K562 (cell line): Measurements from ENCODE around the gene PAQR7. TPM values are rescaled to one million over a fixed set of nuclear protein-coding genes. Genes with fewer than 3 reads are reported as not detected.

Experiments
- ATAC-seq: fragments of 200-7000 bp; cut with Tn5 transposase; 3 replicates; pipeline ENCODE4 v1.9.1; 2020; ENCODE audit warnings: moderate library complexity
- BruUV-seq: library from RNA; stranded (reverse); fragments of 400-500 nt; replicated peaks from 2 replicates; lab custom pipeline; 2021; lab: Mats Ljungman, UMichigan
- CTCF ChIA-PET: fragments of 300-600 bp; formaldehyde crosslinking; extraction: SDS; loops from one replicate; lab custom pipeline; 2021; ENCODE audit warnings: low intra/inter-chr PET ratio; lab: Yijun Ruan, JAX
- POLR2A ChIA-PET: fragments of 300-600, 350-650 bp; sonication (Branson Sonifier 250); formaldehyde crosslinking; extraction: SDS; loops from one replicate; lab custom pipeline; 2021; ENCODE audit warnings: antibody characterized with exemption, inconsistent platforms; lab: Yijun Ruan, JAX
- DNase-seq, 4 experiments: peaks; one replicate each; pipeline versions ENCODE4 v3.0.0 to v3.0.0-alpha.2; 2011 to 2018; ENCODE audit warnings: low spot score in 3 of 4, mixed read lengths in 3 of 4; ENCODE audit errors: extremely low read depth in 1 of 4
- FAIRE-seq: peaks from 2 replicates; lab custom pipeline; 2011; peaks lifted over from hg19 to GRCh38; lab: Jason Lieb, UNC
- H2AFZ ChIP-seq: 2 replicates; pipeline ENCODE4 v1.6.0; 2011; ENCODE audit warnings: low read depth, low read length, control low read depth, inconsistent platforms
- H3K27ac ChIP-seq: fragments of 200-600 bp; 3 replicates; pipeline ENCODE4 v1.8.0; 2011; ENCODE audit warnings: low read depth, mild to moderate bottlenecking, control low read depth, inconsistent platforms, low read length, moderate library complexity, mixed read lengths; ENCODE audit errors: extremely low read depth
- H3K27me3 ChIP-seq, 2 experiments: fragments of 300-600 bp in 1 of 2; 2 replicates in 1 of 2; 3 replicates in 1 of 2; pipeline versions ENCODE4 v1.6.0 to v1.8.0; 2011; ENCODE audit warnings: inconsistent platforms in 2 of 2, low read length in 2 of 2, mild to moderate bottlenecking in 1 of 2, mixed read lengths in 1 of 2, moderate library complexity in 1 of 2; ENCODE audit not compliant: control insufficient read depth in 2 of 2, insufficient read depth in 2 of 2
- H3K36me3 ChIP-seq: fragments of 300-600 bp; 3 replicates; pipeline ENCODE4 v1.8.0; 2011; ENCODE audit warnings: mild to moderate bottlenecking, low read length, inconsistent platforms; ENCODE audit not compliant: control insufficient read depth, insufficient read depth
- H3K4me1 ChIP-seq, 2 experiments: fragments of 200-600 bp in 1 of 2; replicated peaks in 1 of 2; 2 replicates in 1 of 2; 3 replicates in 1 of 2; pipeline versions ENCODE4 v1.5.1 to v1.8.0; 2011; ENCODE audit warnings: inconsistent platforms in 2 of 2, low read length in 2 of 2, mild to moderate bottlenecking in 1 of 2, mixed read lengths in 1 of 2, moderate library complexity in 1 of 2; ENCODE audit not compliant: control insufficient read depth in 2 of 2, insufficient read depth in 2 of 2
- H3K4me2 ChIP-seq: 2 replicates; pipeline ENCODE4 v1.6.1; 2011; ENCODE audit warnings: low read length, control low read depth, inconsistent platforms, mixed read lengths; ENCODE audit not compliant: insufficient read depth
- H3K4me3 ChIP-seq: fragments of 200-600 bp; sonication (generic), shearing (Covaris generic); 2 replicates; pipeline ENCODE4 v1.5.1; 2016; ENCODE audit warnings: control low read depth, inconsistent platforms
- H3K79me2 ChIP-seq: fragments of 200-600 bp; 3 replicates; pipeline ENCODE4 v1.8.0; 2011; ENCODE audit warnings: low read length, inconsistent platforms; ENCODE audit not compliant: control insufficient read depth, insufficient read depth
- H3K9ac ChIP-seq, 2 experiments: 2 replicates each; pipeline versions ENCODE4 v1.6.0 to v1.6.1; 2011; ENCODE audit warnings: low read depth in 2 of 2, low read length in 2 of 2, control low read depth in 1 of 2, inconsistent platforms in 1 of 2, mild to moderate bottlenecking in 1 of 2, mixed read lengths in 1 of 2; ENCODE audit not compliant: insufficient read depth in 1 of 2
- H3K9me1 ChIP-seq: one replicate; pipeline ENCODE4 v1.6.0; 2011; ENCODE audit warnings: inconsistent platforms, mild to moderate bottlenecking, low read length, moderate library complexity; ENCODE audit not compliant: control insufficient read depth, insufficient read depth
- H3K9me3 ChIP-seq: replicated peaks from 2 replicates; pipeline ENCODE4 v1.5.1; 2011; ENCODE audit warnings: low read depth, low read length, inconsistent platforms; ENCODE audit not compliant: control insufficient read depth, insufficient read depth
- H4K20me1 ChIP-seq: replicated peaks from 2 replicates; pipeline ENCODE4 v1.6.1; 2011; ENCODE audit warnings: low read length, inconsistent platforms, mixed read lengths; ENCODE audit not compliant: control insufficient read depth, insufficient read depth
- CXXC5 ChIP-seq: fragments of 250-450 bp; sonication (Bioruptor Pico); IDR thresholded peaks from 2 replicates; pipeline ENCODE4 v1.8.0; 2022; ENCODE audit warnings: inconsistent platforms, mild to moderate bottlenecking, moderate library complexity
- SMAD4 ChIP-seq: fragments of 250-450 bp; sonication (Bioruptor Pico); conservative IDR thresholded peaks from 2 replicates; pipeline ENCODE4 v1.8.0; 2021; ENCODE audit warnings: inconsistent platforms, mild to moderate bottlenecking, moderate library complexity
- YY1 ChIP-seq, 3 experiments: IDR thresholded peaks; 2 replicates each; pipeline ENCODE4 v1.6.1; 2011; ENCODE audit warnings: low read length in 2 of 3, mild to moderate bottlenecking in 2 of 3, moderate library complexity in 2 of 3, borderline replicate concordance in 1 of 3, control low read depth in 1 of 3, low read depth in 1 of 3; ENCODE audit not compliant: insufficient read depth in 3 of 3, insufficient replicate concordance in 2 of 3, control insufficient read depth in 1 of 3, insufficient read length in 1 of 3; ENCODE audit errors: extremely low read depth in 1 of 3
- ZKSCAN1 ChIP-seq: fragments of 150-350 bp; IDR thresholded peaks from 2 replicates; pipeline ENCODE4 v1.6.1; 2016; ENCODE audit warnings: low read depth, low read length
- ZNF239 ChIP-seq: fragments of 250-450 bp; sonication (Bioruptor Pico); IDR thresholded peaks from 2 replicates; pipeline ENCODE4 v1.4.0; 2020; ENCODE audit warnings: mild to moderate bottlenecking
- WGBS: fragments of 100-300 bp; shearing (Covaris generic); methylation state at CpG from one replicate; pipeline ENCODE4 v1.1.6; 2016; ENCODE audit warnings: low coverage, mixed read lengths; ENCODE audit not compliant: insufficient coverage; ENCODE audit errors: missing lambda C conversion rate; 5-methylcytosine and 5-hydroxymethylcytosine counted together
- in situ Hi-C: fragments of 300-500 bp; cut with MboI; formaldehyde crosslinking; loops from 4 replicates; pipeline ENCODE4 v1.15.0; 2018; ENCODE audit warnings: inconsistent platforms, mixed read lengths
- intact Hi-C: fragments of 100-400 bp; cut with micrococcal nuclease; formaldehyde crosslinking; loops from 2 replicates; pipeline ENCODE4 v1.14.2; 2022
- polyA plus RNA-seq, 8 experiments: library from polyadenylated mRNA; depleted of rRNA in 4 of 8; stranded (reverse) in 5 of 8; unstranded in 3 of 8; fragments of >200 nt; fragmentation: Nextera tagmentation in 2 of 8; fragmentation: Illumina TruSeq in 1 of 8; extraction: Ambion mirVana in 2 of 8; extraction: Trizol in 1 of 8; gene quantifications; 2 replicates each; pipeline versions ENCODE4 v1.2.1 to v1.2.3, GENCODE V29; 2011 to 2014; ENCODE audit warnings: inconsistent platforms in 1 of 8, missing spikeins in 1 of 8
- total RNA-seq, 7 experiments: library from RNA; depleted of rRNA in 6 of 7; stranded (reverse); fragments of >200 nt in 6 of 7; fragmentation: Illumina TruSeq in 2 of 7; extraction: Trizol in 2 of 7; gene quantifications; 2 replicates each; pipeline versions ENCODE4 v1.2.1 to v1.2.3, GENCODE V29; 2011 to 2021; ENCODE audit warnings: low replicate concordance in 1 of 7
- TF ChIP-seq, protein P1 (sequence below): fragments of 250-450 bp; sonication (Bioruptor Pico); IDR thresholded peaks from 2 replicates; pipeline ENCODE4 v1.5.0; 2020; ENCODE audit warnings: mild to moderate bottlenecking, borderline replicate concordance
- TF ChIP-seq, protein P2 (sequence below), 3 experiments: fragments of 200-800 bp in 1 of 3; fragments of 250-450 bp in 1 of 3; fragments of 450-650 bp in 1 of 3; sonication (Bioruptor Pico) in 1 of 3; sonication (Bioruptor generic) in 1 of 3; formaldehyde crosslinking in 1 of 3; IDR thresholded peaks; 2 replicates each; pipeline versions ENCODE4 v1.6.1 to v1.8.0; 2016 to 2022; ENCODE audit warnings: mild to moderate bottlenecking in 2 of 3, missing genetic modification characterization in 2 of 3, missing compliant biosample characterization in 1 of 3, moderate library complexity in 1 of 3
- TF ChIP-seq, protein P3 (sequence below), 2 experiments: IDR thresholded peaks; 2 replicates each; pipeline ENCODE4 v1.6.1; 2012; ENCODE audit warnings: improper control_type of control experiment in 2 of 2, low read depth in 2 of 2, low read length in 2 of 2, borderline replicate concordance in 1 of 2
- TF ChIP-seq, protein P4 (sequence below): IDR thresholded peaks from 2 replicates; pipeline ENCODE4 v1.6.1; 2014; ENCODE audit warnings: antibody characterized with exemption

PAQR7 gene
- total and polyA plus RNA-seq, 9 of the 15 experiments (the other 6 are each of a cell fraction or from before 2014, with no cell fraction given): 1.1 to 5.2 (median 2.6) TPM

DNA sequence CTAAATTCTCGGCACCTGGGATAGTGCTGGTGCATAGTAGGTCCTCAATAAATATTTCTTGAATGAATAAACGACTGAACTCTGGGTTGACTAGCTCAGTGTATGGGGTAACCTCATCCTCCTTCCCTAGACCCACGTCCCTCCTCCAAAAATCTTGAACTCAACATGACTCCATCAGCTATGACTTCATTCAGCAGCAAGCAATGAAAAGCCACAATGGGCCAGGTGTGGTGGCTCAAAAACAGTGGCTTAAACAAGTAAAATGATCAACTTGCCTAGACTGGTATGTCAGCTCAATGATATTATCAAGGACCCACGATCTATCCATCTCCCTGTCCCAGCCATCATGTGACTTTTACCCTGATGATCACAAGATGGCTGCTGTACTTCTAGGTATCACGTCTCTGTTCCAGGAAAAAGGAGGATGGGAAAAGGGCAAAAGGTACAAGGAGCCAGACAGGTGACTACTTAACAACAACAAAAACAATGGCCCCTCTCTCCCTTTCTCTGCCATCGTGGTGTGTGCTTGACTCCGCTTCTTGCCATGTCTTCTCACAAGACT, 13.0 kb upstream of the PAQR7 start:
- in situ Hi-C loops: no loop called here
- intact Hi-C loops: loop anchor here (5.0 kb wide), 1 partner anchor 66 kb away; no protein-coding TSS in a partner anchor
- Histone ChIP-seq H3K36me3 (peaks cover 7% of the 10 kb centered on the region; the same call in 1 of the 3 replicates), H4K20me1 (no peaks in the 10 kb centered on the region), H3K9me3 (no peaks in the 10 kb centered on the region), H3K9me1 (no peaks in the 10 kb centered on the region), H3K4me2 (no peak overlapping the region), H3K4me3 (no peak overlapping the region), H3K27ac (no peak overlapping the region), H3K4me1 (peaks cover 24 to 25% of the 10 kb centered on the region in 2 experiments), H3K79me2 (no peaks in the 10 kb centered on the region), H3K9ac (no peak overlapping the region), H2AFZ (no peak overlapping the region), H3K27me3 (no peaks in the 10 kb centered on the region)
- DNase-seq (peak in 1 of 4 experiments; percentile 12), FAIRE-seq (no peak), ATAC-seq (no peak)
- POLR2A ChIA-PET: interaction anchor here (0.6 to 7.9 kb wide), 7 partner anchors 7 to 1228 kb away, joined by 3 to 76 read pairs (median 3); no protein-coding TSS in a partner anchor
- CTCF ChIA-PET: interaction anchor here (1.8 kb wide), 1 partner anchor 51 kb away, joined by 6 read pairs; no protein-coding TSS in a partner anchor
- 46% methylated on average over 7 of the region's 7 CpGs for WGBS
- BruUV-seq: no TSS peak
- TF ChIP-seq ZNF239 (peak; percentile 19; the same call in 1 of the 2 replicates), CXXC5 (CRISPR knock-in tag) (0 out of 2 replicates have a peak, but pooled peaks have one; percentile 9), SMAD4 (CRISPR knock-in tag) (peak; percentile 95), ZKSCAN1 (peak; percentile 77), YY1 (IDR thresholded peaks at IDR 0.05; ENCODE audit: borderline replicate concordance in 1 of 3, control insufficient read depth in 1 of 3, extremely low read depth in 1 of 3, insufficient read depth in 3 of 3, insufficient read length in 1 of 3, insufficient replicate concordance in 2 of 3, low read depth in 1 of 3, low read length in 2 of 3) (peak in 1 of 3 experiments; percentile 38)
- TF ChIP-seq, protein P1, sequence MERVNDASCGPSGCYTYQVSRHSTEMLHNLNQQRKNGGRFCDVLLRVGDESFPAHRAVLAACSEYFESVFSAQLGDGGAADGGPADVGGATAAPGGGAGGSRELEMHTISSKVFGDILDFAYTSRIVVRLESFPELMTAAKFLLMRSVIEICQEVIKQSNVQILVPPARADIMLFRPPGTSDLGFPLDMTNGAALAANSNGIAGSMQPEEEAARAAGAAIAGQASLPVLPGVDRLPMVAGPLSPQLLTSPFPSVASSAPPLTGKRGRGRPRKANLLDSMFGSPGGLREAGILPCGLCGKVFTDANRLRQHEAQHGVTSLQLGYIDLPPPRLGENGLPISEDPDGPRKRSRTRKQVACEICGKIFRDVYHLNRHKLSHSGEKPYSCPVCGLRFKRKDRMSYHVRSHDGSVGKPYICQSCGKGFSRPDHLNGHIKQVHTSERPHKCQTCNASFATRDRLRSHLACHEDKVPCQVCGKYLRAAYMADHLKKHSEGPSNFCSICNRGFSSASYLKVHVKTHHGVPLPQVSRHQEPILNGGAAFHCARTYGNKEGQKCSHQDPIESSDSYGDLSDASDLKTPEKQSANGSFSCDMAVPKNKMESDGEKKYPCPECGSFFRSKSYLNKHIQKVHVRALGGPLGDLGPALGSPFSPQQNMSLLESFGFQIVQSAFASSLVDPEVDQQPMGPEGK (CRISPR knock-in tag): no peak
- TF ChIP-seq, protein P2, sequence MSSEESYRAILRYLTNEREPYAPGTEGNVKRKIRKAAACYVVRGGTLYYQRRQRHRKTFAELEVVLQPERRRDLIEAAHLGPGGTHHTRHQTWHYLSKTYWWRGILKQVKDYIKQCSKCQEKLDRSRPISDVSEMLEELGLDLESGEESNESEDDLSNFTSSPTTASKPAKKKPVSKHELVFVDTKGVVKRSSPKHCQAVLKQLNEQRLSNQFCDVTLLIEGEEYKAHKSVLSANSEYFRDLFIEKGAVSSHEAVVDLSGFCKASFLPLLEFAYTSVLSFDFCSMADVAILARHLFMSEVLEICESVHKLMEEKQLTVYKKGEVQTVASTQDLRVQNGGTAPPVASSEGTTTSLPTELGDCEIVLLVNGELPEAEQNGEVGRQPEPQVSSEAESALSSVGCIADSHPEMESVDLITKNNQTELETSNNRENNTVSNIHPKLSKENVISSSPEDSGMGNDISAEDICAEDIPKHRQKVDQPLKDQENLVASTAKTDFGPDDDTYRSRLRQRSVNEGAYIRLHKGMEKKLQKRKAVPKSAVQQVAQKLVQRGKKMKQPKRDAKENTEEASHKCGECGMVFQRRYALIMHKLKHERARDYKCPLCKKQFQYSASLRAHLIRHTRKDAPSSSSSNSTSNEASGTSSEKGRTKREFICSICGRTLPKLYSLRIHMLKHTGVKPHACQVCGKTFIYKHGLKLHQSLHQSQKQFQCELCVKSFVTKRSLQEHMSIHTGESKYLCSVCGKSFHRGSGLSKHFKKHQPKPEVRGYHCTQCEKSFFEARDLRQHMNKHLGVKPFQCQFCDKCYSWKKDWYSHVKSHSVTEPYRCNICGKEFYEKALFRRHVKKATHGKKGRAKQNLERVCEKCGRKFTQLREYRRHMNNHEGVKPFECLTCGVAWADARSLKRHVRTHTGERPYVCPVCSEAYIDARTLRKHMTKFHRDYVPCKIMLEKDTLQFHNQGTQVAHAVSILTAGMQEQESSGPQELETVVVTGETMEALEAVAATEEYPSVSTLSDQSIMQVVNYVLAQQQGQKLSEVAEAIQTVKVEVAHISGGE (CRISPR knock-in tag; IDR thresholded peaks at IDR 0.05): no peak
- TF ChIP-seq, protein P3, sequence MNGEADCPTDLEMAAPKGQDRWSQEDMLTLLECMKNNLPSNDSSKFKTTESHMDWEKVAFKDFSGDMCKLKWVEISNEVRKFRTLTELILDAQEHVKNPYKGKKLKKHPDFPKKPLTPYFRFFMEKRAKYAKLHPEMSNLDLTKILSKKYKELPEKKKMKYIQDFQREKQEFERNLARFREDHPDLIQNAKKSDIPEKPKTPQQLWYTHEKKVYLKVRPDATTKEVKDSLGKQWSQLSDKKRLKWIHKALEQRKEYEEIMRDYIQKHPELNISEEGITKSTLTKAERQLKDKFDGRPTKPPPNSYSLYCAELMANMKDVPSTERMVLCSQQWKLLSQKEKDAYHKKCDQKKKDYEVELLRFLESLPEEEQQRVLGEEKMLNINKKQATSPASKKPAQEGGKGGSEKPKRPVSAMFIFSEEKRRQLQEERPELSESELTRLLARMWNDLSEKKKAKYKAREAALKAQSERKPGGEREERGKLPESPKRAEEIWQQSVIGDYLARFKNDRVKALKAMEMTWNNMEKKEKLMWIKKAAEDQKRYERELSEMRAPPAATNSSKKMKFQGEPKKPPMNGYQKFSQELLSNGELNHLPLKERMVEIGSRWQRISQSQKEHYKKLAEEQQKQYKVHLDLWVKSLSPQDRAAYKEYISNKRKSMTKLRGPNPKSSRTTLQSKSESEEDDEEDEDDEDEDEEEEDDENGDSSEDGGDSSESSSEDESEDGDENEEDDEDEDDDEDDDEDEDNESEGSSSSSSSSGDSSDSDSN (IDR thresholded peaks at IDR 0.05; ENCODE audit: borderline replicate concordance in 1 of 2, low read depth in 2 of 2, low read length in 2 of 2): no peak
- TF ChIP-seq, protein P4, sequence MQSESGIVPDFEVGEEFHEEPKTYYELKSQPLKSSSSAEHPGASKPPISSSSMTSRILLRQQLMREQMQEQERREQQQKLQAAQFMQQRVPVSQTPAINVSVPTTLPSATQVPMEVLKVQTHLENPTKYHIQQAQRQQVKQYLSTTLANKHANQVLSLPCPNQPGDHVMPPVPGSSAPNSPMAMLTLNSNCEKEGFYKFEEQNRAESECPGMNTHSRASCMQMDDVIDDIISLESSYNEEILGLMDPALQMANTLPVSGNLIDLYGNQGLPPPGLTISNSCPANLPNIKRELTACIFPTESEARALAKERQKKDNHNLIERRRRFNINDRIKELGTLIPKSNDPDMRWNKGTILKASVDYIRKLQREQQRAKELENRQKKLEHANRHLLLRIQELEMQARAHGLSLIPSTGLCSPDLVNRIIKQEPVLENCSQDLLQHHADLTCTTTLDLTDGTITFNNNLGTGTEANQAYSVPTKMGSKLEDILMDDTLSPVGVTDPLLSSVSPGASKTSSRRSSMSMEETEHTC: peak; percentile 16; the same call in 1 of the 2 replicates
